HG03354 (cell line): Measurements from ENCODE around the gene FCHO2.

Source experiments
- ATAC-seq: cut with Tn5 transposase; IDR thresholded peaks from one replicate; pipeline ENCODE4 v1.9.1; 2021; ENCODE audit warnings: mild to moderate bottlenecking; ENCODE audit not compliant: unreplicated experiment, poor library complexity, severe bottlenecking

FCHO2 gene

DNA sequence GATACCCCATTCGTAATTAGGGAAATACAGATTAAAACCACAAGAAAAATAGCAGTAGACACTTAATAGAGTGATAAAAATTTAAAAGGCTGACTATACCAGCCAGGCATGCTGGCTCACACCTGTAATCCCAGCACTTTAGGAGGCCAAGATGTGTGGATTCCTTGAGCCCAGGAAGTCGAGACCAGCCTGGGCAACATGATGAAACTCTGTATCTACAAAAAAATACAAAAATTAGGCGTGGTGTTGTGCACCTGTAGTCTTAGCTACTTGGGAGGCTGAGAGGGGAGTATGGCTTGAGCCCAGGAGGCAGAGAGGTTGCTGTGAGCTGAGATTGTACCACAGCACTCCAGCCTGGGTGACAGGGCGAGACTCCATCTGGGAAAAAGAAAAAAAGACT lies 72.0 kb downstream of the FCHO2 start:
- no peak for ATAC-seq

DNA sequence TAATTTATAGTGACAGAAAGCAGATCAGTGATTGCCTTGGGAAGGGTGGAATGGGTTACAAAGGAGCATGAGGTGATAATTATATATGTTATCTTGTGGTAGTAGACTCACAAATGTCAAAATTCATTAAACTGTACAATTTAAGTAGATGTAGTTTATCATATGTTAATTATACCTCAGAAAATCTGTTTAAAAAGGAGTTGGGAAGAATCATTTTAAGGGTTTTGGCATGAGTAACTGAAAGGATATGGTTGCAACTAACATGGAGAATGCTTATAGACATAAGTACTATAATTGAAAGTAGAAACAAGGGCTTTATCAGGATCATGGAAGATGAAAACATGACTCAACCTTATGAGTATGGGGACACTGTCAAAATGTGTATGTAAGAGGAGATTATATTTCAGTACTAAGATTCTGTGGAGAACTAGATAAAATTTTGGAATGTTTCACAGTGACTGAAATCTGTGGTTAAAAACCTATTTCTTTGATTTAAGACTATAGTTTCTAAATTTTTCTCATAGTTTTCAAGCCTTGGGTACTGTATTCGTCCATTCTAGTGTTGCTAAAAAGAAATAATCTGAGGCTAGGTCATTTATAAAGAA lies 73.3 kb downstream of the FCHO2 start:
- no peak for ATAC-seq

GRCh38 chr5:73030531-73030930 lies 74.7 kb downstream of the FCHO2 start:
- no peak for ATAC-seq

GRCh38 chr5:73030995-73031394 lies 75.2 kb downstream of the FCHO2 start:
- no peak for ATAC-seq

GRCh38 chr5:73031839-73032238 lies 76.0 kb downstream of the FCHO2 start:
- ATAC-seq: no peak

- no peak for ATAC-seq
These were observed 76.8 kb downstream of the FCHO2 start for GRCh38 chr5:73032635-73033034.

GRCh38 chr5:73037545-73037944 lies 81.7 kb downstream of the FCHO2 start:
- ATAC-seq: no peak

DNA sequence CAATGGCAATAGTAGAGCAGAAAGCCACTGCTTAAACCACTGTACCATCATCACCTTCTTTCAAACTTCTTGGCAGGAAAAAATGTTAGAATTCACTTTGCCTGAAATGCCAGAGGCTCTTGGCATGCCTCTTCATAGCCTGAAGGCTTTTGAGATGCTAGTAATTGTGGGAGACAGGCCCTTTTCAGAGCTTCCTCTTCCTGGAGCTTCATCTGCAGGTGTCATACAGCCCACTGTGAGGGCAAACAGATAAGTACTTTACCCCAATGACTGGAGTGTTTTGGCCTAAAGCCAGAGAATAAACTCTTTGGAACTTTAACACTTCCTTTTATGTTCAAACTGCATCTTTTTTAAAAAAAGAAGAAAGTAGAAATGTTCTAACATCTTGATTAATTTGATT lies 83.2 kb downstream of the FCHO2 start:
- ATAC-seq: no peak

GRCh38 chr5:73042993-73043392 lies 87.2 kb downstream of the FCHO2 start:
- no peak for ATAC-seq

DNA sequence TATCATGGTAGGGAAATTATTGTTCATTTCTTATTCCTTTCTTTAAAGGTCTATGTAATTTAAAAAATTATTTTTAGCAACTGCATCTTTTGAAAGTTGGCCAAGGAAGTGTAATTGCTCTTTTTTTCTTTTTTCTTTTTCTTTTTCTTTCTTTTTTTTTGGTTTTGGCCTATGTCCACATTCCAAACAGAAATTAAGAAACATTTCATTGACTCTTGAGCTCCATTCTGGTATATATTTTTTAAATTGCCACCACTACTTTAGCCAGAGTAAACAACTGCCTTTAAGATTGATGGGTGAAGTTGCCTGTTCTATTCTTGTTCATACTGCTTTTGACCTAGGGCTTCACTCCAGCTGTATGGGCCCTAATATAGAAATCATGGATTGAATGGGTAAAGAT lies 88.7 kb downstream of the FCHO2 start:
- no peak for ATAC-seq

- ATAC-seq: no peak
These were observed 89.8 kb downstream of the FCHO2 start for GRCh38 chr5:73045623-73046022.

DNA sequence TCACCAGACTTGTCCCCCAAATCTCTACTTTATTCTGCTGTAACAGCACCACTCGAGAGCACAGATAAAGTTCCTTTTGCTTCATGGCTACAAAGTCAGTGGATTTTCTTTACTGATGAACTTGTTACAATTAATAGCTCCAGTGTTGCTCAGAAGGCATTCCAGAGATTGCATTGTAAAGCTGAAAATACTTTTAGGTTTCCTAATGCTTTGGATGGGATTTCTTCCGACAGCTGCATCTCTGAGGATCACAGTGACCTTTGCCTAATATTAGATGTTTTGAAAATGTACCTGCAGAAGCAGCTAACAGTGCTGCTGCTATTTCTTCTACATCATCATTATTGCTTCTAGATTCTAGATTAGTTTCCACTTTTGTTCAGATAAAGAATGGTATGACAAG lies 105.8 kb downstream of the FCHO2 start:
- no peak for ATAC-seq

DNA sequence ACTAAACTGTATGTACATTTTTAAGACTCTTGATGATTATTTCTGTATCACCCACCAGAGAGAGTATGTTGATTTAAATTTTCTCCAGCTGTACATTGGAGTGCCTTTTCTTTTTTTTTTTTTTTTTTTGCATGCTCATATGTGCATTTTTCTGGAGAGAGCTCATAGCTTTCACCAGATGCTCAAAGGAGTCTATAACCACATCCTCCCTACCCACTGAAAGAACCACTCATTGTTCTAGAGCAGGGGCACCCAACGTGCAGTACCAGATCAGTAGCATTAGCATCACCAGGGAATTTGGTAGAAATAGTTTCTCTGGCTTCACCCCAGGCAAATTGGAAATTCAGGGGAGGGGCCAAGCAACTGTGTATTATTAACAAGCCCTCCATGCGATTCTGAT lies 110.6 kb downstream of the FCHO2 start:
- ATAC-seq: no peak

- ATAC-seq: no peak
These were observed 111.4 kb downstream of the FCHO2 start for GRCh38 chr5:73067213-73067612.

- ATAC-seq: no peak
These were observed 125.3 kb downstream of the FCHO2 start for GRCh38 chr5:73081093-73081492.

DNA sequence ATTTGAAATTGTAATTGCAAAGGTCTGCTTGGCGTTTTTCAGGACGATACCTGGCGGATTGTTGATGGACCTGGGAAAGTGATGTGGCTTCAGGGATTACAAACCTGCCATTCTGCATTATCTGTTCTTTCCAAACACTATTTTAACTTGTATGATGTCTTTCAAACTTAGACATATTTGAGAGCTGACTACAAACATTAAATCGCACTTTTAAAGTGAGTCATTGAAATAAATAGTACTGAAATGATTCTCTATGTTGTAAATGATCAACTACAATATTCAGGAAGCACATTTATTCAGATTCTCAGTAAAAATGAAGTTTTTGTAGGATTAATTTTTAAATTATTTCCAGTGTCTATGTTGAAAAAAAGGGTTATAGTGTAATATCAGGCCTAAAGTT lies 132.2 kb downstream of the FCHO2 start:
- no peak for ATAC-seq

GRCh38 chr5:73093943-73094342 lies 138.1 kb downstream of the FCHO2 start:
- no peak for ATAC-seq

- no peak for ATAC-seq
These were observed 138.6 kb downstream of the FCHO2 start for GRCh38 chr5:73094415-73094814.

GRCh38 chr5:73095564-73096238 lies 139.9 kb downstream of the FCHO2 start:
- no peak for ATAC-seq

DNA sequence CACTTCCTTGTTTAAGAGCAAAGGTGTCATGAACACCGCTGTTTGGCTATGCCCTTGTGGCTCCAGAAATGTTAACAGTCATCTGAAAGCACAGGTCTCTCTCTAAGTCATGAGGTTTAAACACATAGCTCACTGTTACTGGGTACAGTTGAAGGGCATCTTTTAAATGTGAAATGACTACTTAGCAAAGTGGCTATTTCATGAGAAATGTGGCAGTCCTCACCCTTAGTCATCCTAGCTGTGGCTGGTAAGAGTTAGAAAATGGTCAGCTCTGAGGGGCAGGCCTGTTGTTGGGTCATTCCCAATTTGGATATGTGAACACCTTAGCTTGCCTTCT lies 140.4 kb downstream of the FCHO2 start:
- no peak for ATAC-seq

- no peak for ATAC-seq
These were observed 141.9 kb downstream of the FCHO2 start for GRCh38 chr5:73097740-73098139.

GRCh38 chr5:73100109-73100508 lies 144.3 kb downstream of the FCHO2 start:
- ATAC-seq: no peak
